OCI-LY1 (cell line): Measurements from ENCODE around the gene HAND1.

Source experiments
- H2AFZ ChIP-seq: fragments of 200-600 bp; sonication (generic), shearing (Covaris generic); 2 replicates; pipeline ENCODE4 v1.6.0; 2014; ENCODE audit warnings: antibody characterized with exemption, mild to moderate bottlenecking, low read length
- H3F3A ChIP-seq: fragments of 200-600 bp; sonication (generic), shearing (Covaris generic); 2 replicates; pipeline ENCODE4 v1.6.0; 2014; ENCODE audit warnings: mild to moderate bottlenecking, antibody characterized with exemption, low read length, moderate library complexity; ENCODE audit not compliant: insufficient read depth
- H3K27ac ChIP-seq: fragments of 200-600 bp; sonication (generic); 2 replicates; pipeline ENCODE4 v1.5.1; 2014; ENCODE audit warnings: low read length, mixed run types, mild to moderate bottlenecking, low read depth; ENCODE audit not compliant: poor library complexity, severe bottlenecking
- H3K27me3 ChIP-seq: fragments of 200-600 bp; sonication (generic); 2 replicates; pipeline ENCODE4 v1.6.0; 2014; ENCODE audit warnings: antibody characterized with exemption, mild to moderate bottlenecking, low read length, moderate library complexity; ENCODE audit not compliant: insufficient read depth
- H3K36me3 ChIP-seq: fragments of 200-600 bp; sonication (generic); 2 replicates; pipeline ENCODE4 v1.6.1; 2014; ENCODE audit warnings: mild to moderate bottlenecking, antibody characterized with exemption, low read length, moderate library complexity, mixed read lengths; ENCODE audit not compliant: insufficient read depth
- H3K4me1 ChIP-seq: fragments of 200-600 bp; sonication (generic); 2 replicates; pipeline ENCODE4 v1.5.1; 2014; ENCODE audit warnings: mild to moderate bottlenecking, low read length, moderate library complexity; ENCODE audit not compliant: insufficient read depth, severe bottlenecking
- H3K4me2 ChIP-seq: fragments of 200-600 bp; sonication (generic), shearing (Covaris generic); 2 replicates; pipeline ENCODE4 v1.6.1; 2014; ENCODE audit warnings: low read length
- H3K4me3 ChIP-seq: fragments of 200-600 bp; sonication (generic); 2 replicates; pipeline ENCODE4 v1.5.1; 2014; ENCODE audit warnings: low read length, low read depth, mild to moderate bottlenecking, mixed read lengths; ENCODE audit not compliant: poor library complexity, severe bottlenecking
- H3K79me2 ChIP-seq: fragments of 200-600 bp; shearing (Covaris generic); 2 replicates; pipeline ENCODE4 v1.6.1; 2016; ENCODE audit warnings: mixed run types, low read length, mixed read lengths; ENCODE audit not compliant: insufficient read depth
- H3K9ac ChIP-seq: fragments of 200-600 bp; sonication (generic), shearing (Covaris generic); 2 replicates; pipeline ENCODE4 v1.6.1; 2014; ENCODE audit warnings: mild to moderate bottlenecking, low read length, mixed read lengths
- H3K9me2 ChIP-seq: fragments of 200-600 bp; sonication (generic), shearing (Covaris generic); 2 replicates; pipeline ENCODE4 v1.6.1; 2014; ENCODE audit warnings: low read depth, mild to moderate bottlenecking, low read length, mixed read lengths
- H3K9me3 ChIP-seq: fragments of 200-600 bp; shearing (Covaris generic); 2 replicates; pipeline ENCODE4 v1.6.1; 2014; ENCODE audit warnings: low read length, mixed read lengths
- H4K20me1 ChIP-seq: fragments of 200-600 bp; sonication (generic), shearing (Covaris generic); 2 replicates; pipeline ENCODE4 v1.6.0; 2016; ENCODE audit warnings: mild to moderate bottlenecking, low read length; ENCODE audit not compliant: insufficient read depth
- CTCF ChIP-seq: fragments of 200-600 bp; sonication (generic), shearing (Covaris generic); IDR thresholded peaks from 2 replicates; pipeline ENCODE4 v1.5.1; 2017; ENCODE audit warnings: mild to moderate bottlenecking, antibody characterized with exemption, low read length, moderate library complexity, mixed read lengths
- EZH2 ChIP-seq: fragments of 200-600 bp; sonication (generic), shearing (Covaris generic); IDR thresholded peaks from 2 replicates; pipeline ENCODE4 v1.8.0; 2017; ENCODE audit warnings: borderline replicate concordance, mixed run types, mild to moderate bottlenecking, antibody characterized with exemption, low read length, moderate library complexity, mixed read lengths

Gene HAND1

DNA sequence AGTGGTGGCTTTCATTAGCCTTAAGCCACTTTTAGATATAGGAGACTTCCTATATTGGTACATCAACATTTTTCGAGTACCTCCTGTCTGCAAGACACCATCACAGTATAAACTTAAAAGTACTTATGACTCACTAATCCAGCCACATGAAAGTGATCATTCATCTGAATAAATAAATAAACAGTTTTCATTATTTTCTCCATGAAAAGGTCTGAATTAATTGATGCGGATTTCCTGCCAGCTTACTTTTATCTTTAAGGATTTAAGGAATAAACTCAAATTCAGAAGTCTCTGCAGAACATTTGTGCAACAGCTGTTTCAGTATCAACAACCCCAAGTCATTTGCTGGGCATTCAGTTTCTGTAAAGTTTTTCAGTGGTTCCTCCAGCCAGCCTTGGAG lies 28.2 kb downstream of the HAND1 start:
- Histone ChIP-seq H2AFZ (no peak overlapping the region), H3K4me2 (no peak overlapping the region), H3K27me3 (no peaks in the 10 kb centered on the region), H3K36me3 (peaks cover 38% of the 10 kb centered on the region; the same call in 1 of the 2 replicates), H3K4me1 (peaks cover 21% of the 10 kb centered on the region), H3K9ac (no peak overlapping the region), H3K4me3 (no peak overlapping the region), H3K79me2 (no peaks in the 10 kb centered on the region), H4K20me1 (no peaks in the 10 kb centered on the region), H3K27ac (no peak overlapping the region), H3F3A (no peaks in the 10 kb centered on the region), H3K9me2 (no peaks in the 10 kb centered on the region), H3K9me3 (no peaks in the 10 kb centered on the region)
- TF ChIP-seq CTCF (no peak), EZH2 (no peak)

DNA sequence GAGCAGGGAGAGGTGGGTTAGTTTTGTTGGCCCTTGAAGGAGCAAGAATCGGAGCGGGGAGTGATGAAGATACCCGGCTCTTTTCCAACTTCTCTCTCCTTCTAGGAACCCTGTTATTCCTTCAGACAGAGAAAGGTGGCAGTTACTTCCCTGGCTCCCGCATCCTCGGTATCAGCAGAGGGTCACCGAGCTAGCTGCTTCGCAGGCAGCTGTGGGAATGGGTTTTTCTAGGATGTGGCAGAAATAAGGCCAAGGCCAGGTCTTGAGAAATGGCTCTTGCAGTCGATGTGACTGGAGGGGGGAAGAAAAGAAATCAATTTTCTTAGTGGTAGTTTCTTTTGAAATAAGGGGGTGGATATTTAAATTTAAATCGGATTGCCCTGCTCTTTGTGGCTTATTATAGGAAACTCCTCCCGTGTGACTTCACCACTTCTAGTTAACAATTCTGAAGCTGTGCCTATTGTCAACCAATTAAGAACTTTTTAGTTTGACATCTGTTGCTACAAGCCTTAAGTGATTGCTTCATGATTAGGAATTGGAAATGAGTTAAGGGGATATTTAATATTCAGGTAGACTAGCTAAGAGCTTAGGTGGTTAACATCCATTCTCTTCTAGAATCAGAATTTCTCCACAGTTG lies 30.8 kb downstream of the HAND1 start:
- TF ChIP-seq CTCF = no peak
- Histone ChIP-seq H3F3A (no peaks in the 10 kb centered on the region), H3K4me1 (peaks cover 30% of the 10 kb centered on the region), H3K4me2 (peak overlapping the region; percentile 100), H4K20me1 (no peaks in the 10 kb centered on the region), H3K27me3 (no peaks in the 10 kb centered on the region), H3K9me2 (no peaks in the 10 kb centered on the region), H3K9me3 (no peaks in the 10 kb centered on the region), H3K36me3 (peaks cover 18% of the 10 kb centered on the region; the same call in 1 of the 2 replicates), H2AFZ (no peak overlapping the region), H3K27ac (no peak overlapping the region), H3K4me3 (peak overlapping the region; percentile 79), H3K9ac (peak overlapping the region; percentile 74), H3K79me2 (no peaks in the 10 kb centered on the region)

DNA sequence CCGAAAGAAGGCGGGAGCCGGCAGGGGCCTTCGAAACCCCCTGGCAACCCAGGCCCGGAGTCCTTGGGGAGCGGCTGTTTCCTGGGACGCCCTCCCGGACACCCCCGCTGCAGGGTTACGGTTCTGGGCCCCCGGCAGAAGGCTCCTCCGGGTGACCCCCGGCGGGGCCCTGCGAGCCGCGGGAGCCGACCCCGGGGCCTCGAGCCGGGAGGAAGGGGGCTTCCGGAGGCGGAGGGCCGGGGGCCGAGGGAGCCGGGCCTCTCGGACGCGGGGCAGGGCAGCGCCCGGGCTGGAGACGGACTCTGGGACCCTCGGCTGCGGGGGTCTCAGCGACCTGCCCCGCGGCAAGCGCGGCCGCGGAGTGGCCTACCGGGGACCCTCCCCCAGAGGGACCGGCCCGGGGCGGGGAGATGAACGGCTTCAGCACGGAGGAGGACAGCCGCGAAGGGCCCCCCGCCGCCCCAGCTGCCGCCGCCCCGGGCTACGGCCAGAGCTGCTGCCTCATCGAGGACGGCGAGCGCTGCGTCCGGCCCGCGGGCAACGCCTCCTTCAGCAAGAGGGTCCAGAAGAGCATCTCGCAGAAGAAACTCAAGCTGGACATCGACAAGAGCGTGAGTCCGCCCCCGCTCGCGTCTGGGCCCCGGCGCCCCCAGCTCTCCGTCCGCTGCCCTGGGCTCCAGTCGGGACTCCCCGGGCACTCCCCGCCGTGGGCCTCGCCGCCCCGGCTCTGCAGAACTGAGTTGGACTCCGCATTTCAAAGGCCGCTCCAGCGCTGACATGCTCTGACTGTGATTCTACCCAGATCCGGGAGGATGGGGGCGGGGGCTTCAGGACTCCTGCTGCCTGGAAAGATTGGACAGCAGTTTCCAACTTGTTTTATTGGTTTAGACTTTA lies 31.6 kb downstream of the HAND1 start:
- H3K4me2 ChIP-seq = peak overlapping the region; percentile 100
- no peaks in the 10 kb centered on the region for H3K27me3 ChIP-seq
- H4K20me1 ChIP-seq = no peaks in the 10 kb centered on the region
- H3F3A ChIP-seq = no peaks in the 10 kb centered on the region
- H2AFZ ChIP-seq = no peak overlapping the region
- TF ChIP-seq EZH2 (no peak), CTCF (no peak)
- no peaks in the 10 kb centered on the region for H3K9me2 ChIP-seq
- peaks cover 20% of the 10 kb centered on the region; the same call in 1 of the 2 replicates for H3K36me3 ChIP-seq
- H3K9ac ChIP-seq = peak overlapping the region; percentile 74
- no peaks in the 10 kb centered on the region for H3K79me2 ChIP-seq
- H3K4me1 ChIP-seq = peaks cover 30% of the 10 kb centered on the region
- peak overlapping the region; percentile 79 for H3K4me3 ChIP-seq
- no peak overlapping the region for H3K27ac ChIP-seq
- H3K9me3 ChIP-seq = no peaks in the 10 kb centered on the region
